Panc1 (cell line): ENCODE results near the gene DNAAF8. TPM values are rescaled to one million over a fixed set of nuclear protein-coding genes. Genes with fewer than 3 reads are reported as not detected.

ENCODE experiments used
- ATAC-seq: fragments of 200-7000 bp; cut with Tn5 transposase; 2 replicates; pipeline ENCODE4 v1.9.1; 2020; ENCODE audit warnings: mild to moderate bottlenecking, moderate library complexity
- BruUV-seq: library from RNA; stranded (reverse); fragments of 400-500 nt; replicated peaks from 2 replicates; lab custom pipeline; 2021; lab: Mats Ljungman, UMichigan
- CTCF ChIA-PET: fragments of 300-600 bp; sonication (Branson Sonifier 250); formaldehyde crosslinking; loops from one replicate; lab custom pipeline; 2022; ENCODE audit warnings: antibody characterized with exemption; lab: Charles Lee
- POLR2A ChIA-PET: fragments of 300-600 bp; sonication (Branson Sonifier 250); formaldehyde crosslinking; loops from one replicate; lab custom pipeline; 2022; ENCODE audit warnings: antibody characterized with exemption; lab: Charles Lee
- DNase-seq: peaks from one replicate; pipeline ENCODE4 v3.0.0-alpha.2; 2010; ENCODE audit warnings: low read depth, low spot score
- H3K27ac ChIP-seq: 2 replicates; pipeline ENCODE4 v1.5.1; 2011; ENCODE audit warnings: mild to moderate bottlenecking, low read length, inconsistent platforms
- H3K27me3 ChIP-seq: fragments of 200-500 bp; sonication (Bioruptor generic); 2 replicates; pipeline ENCODE4 v1.6.0; 2014; ENCODE audit warnings: low read length, inconsistent platforms; ENCODE audit not compliant: control insufficient read depth, insufficient read depth
- H3K36me3 ChIP-seq: fragments of 200-500 bp; sonication (Bioruptor generic); 2 replicates; pipeline ENCODE4 v1.5.1; 2014; ENCODE audit warnings: inconsistent platforms, mild to moderate bottlenecking, low read length, moderate library complexity; ENCODE audit not compliant: control insufficient read depth, insufficient read depth
- H3K4me1 ChIP-seq: 2 replicates; pipeline ENCODE4 v1.5.1; 2011; ENCODE audit warnings: inconsistent platforms, mild to moderate bottlenecking, low read length, moderate library complexity; ENCODE audit not compliant: control insufficient read depth, insufficient read depth
- H3K4me3 ChIP-seq, 2 experiments: 2 replicates each; pipeline ENCODE4 v1.5.1; 2011 to 2012; ENCODE audit warnings: low read depth in 2 of 2, low read length in 2 of 2, mild to moderate bottlenecking in 2 of 2, inconsistent platforms in 1 of 2, moderate library complexity in 1 of 2
- H3K9me3 ChIP-seq: fragments of 200-500 bp; sonication (Bioruptor generic); 2 replicates; pipeline ENCODE4 v1.5.1; 2014; ENCODE audit warnings: low read depth, mild to moderate bottlenecking, inconsistent platforms, low read length, moderate library complexity; ENCODE audit not compliant: control insufficient read depth, insufficient read depth
- CTCF ChIP-seq: fragments of 450-650 bp; IDR thresholded peaks from 2 replicates; pipeline ENCODE4 v1.5.1; 2017; ENCODE audit warnings: mild to moderate bottlenecking
- POLR2AphosphoS5 ChIP-seq: IDR thresholded peaks from 2 replicates; pipeline ENCODE4 v1.6.1; 2012; ENCODE audit warnings: mild to moderate bottlenecking, low read depth, low read length, moderate library complexity
- SIN3A ChIP-seq: IDR thresholded peaks from 2 replicates; pipeline ENCODE4 v1.6.1; 2012; ENCODE audit warnings: low read depth, mild to moderate bottlenecking, low read length, moderate library complexity, borderline replicate concordance; ENCODE audit not compliant: insufficient read depth
- TCF7L2 ChIP-seq: IDR thresholded peaks from 2 replicates; pipeline ENCODE4 v1.6.1; 2011; ENCODE audit warnings: mild to moderate bottlenecking, low read depth, low read length, inconsistent platforms
- in situ Hi-C: cut with HindIII; loops from 2 replicates; pipeline ENCODE4 v1.10.0; 2016; ENCODE audit warnings: low sequenced_read_pairs, low pct_unique_long_range_greater_than_20kb
- intact Hi-C: fragments of 100-400 bp; cut with micrococcal nuclease; formaldehyde crosslinking; loops from one replicate; pipeline ENCODE4 v1.10.0; 2022; ENCODE audit not compliant: unreplicated experiment
- total RNA-seq: library from RNA; stranded (reverse); gene quantifications from one replicate; pipeline ENCODE4 v1.2.1, GENCODE V29; 2021; ENCODE audit not compliant: unreplicated experiment
- TF ChIP-seq, protein P1 (sequence below), 2 experiments: IDR thresholded peaks; 2 replicates each; pipeline ENCODE4 v1.6.1; 2011 to 2012; ENCODE audit warnings: low read depth in 2 of 2, control low read depth in 1 of 2, low read length in 1 of 2, mild to moderate bottlenecking in 1 of 2, moderate library complexity in 1 of 2; ENCODE audit not compliant: insufficient read depth in 1 of 2

DNAAF8 gene
- total RNA-seq, 1 experiment from 2014 or later: 2.3 TPM

DNA sequence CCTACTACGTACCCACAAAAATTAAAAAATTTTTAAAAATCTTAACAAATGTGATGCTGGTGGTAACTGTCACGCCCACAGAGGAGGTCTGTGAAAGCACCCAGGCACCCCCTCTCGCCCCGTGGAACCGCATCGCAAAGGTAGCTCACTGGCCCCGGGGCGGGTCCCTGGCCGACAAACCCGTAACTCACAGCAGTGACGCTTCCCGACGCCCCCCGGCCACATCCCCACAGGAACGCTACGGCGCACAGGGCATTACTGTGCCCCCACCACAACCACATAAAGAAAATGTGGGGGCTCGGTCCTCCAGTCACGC, 632 bp upstream of the DNAAF8 start:
- Histone ChIP-seq H3K9me3 (no peaks in the 10 kb centered on the region), H3K4me3 (peak overlapping the region; percentile 75 to 89), H3K27ac (peak overlapping the region; percentile 84), H3K27me3 (no peaks in the 10 kb centered on the region), H3K36me3 (peaks cover 4% of the 10 kb centered on the region; the same call in 1 of the 2 replicates), H3K4me1 (no peaks in the 10 kb centered on the region)
- CTCF ChIA-PET: interaction anchor here (1.2 kb wide), 1 partner anchor 51 kb away, joined by 3 read pairs; no protein-coding TSS in a partner anchor
- DNase-seq: no peak
- TF ChIP-seq POLR2AphosphoS5 (no peak), SIN3A (no peak), CTCF (no peak)
- TF ChIP-seq, protein P1, sequence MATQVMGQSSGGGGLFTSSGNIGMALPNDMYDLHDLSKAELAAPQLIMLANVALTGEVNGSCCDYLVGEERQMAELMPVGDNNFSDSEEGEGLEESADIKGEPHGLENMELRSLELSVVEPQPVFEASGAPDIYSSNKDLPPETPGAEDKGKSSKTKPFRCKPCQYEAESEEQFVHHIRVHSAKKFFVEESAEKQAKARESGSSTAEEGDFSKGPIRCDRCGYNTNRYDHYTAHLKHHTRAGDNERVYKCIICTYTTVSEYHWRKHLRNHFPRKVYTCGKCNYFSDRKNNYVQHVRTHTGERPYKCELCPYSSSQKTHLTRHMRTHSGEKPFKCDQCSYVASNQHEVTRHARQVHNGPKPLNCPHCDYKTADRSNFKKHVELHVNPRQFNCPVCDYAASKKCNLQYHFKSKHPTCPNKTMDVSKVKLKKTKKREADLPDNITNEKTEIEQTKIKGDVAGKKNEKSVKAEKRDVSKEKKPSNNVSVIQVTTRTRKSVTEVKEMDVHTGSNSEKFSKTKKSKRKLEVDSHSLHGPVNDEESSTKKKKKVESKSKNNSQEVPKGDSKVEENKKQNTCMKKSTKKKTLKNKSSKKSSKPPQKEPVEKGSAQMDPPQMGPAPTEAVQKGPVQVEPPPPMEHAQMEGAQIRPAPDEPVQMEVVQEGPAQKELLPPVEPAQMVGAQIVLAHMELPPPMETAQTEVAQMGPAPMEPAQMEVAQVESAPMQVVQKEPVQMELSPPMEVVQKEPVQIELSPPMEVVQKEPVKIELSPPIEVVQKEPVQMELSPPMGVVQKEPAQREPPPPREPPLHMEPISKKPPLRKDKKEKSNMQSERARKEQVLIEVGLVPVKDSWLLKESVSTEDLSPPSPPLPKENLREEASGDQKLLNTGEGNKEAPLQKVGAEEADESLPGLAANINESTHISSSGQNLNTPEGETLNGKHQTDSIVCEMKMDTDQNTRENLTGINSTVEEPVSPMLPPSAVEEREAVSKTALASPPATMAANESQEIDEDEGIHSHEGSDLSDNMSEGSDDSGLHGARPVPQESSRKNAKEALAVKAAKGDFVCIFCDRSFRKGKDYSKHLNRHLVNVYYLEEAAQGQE (IDR thresholded peaks at IDR 0.05; ENCODE audit: insufficient read depth in 1 of 2, low read depth in 2 of 2, low read length in 1 of 2): no peak
- in situ Hi-C loops (no loop called here), intact Hi-C loops (no loop called here)
- peak; percentile 15 for ATAC-seq
- POLR2A ChIA-PET: interaction anchor here (0.5 to 0.7 kb wide), 5 partner anchors 116 to 331 kb away, joined by 3 to 9 read pairs (median 7); no protein-coding TSS in a partner anchor
- no TSS peak for BruUV-seq

- POLR2A ChIA-PET: interaction anchor here (0.5 to 0.7 kb wide), 2 partner anchors 178 to 222 kb away, joined by 3 to 7 read pairs; no protein-coding TSS in a partner anchor
- in situ Hi-C loops (no loop called here), intact Hi-C loops (no loop called here)
- H3K36me3 ChIP-seq: peaks cover 4% of the 10 kb centered on the region; the same call in 1 of the 2 replicates
- H3K27me3 ChIP-seq: no peaks in the 10 kb centered on the region
- no peaks in the 10 kb centered on the region for H3K9me3 ChIP-seq
- ATAC-seq (peak; percentile 86), DNase-seq (peak; percentile 17)
- peak overlapping the region; percentile 86 for H3K27ac ChIP-seq
- CTCF ChIA-PET: interaction anchor here (0.6 to 1.2 kb wide), 2 partner anchors 20 to 52 kb away, joined by 3 to 4 read pairs; no protein-coding TSS in a partner anchor
- BruUV-seq: TSS peak; percentile 89
- TF ChIP-seq TCF7L2 (no peak), SIN3A (peak; percentile 94), POLR2AphosphoS5 (peak; percentile 53), CTCF (no peak)
- TF ChIP-seq, protein P1 (IDR thresholded peaks at IDR 0.05; ENCODE audit: insufficient read depth in 1 of 2, low read depth in 2 of 2, low read length in 1 of 2): no peak
- H3K4me3 ChIP-seq: peak overlapping the region; percentile 75 to 89
- no peaks in the 10 kb centered on the region for H3K4me1 ChIP-seq
These were observed 596 bp downstream of the DNAAF8 start for GRCh38 chr16:4734730-4735535.
